HK-2 (cell line): ENCODE results near the gene SRGAP1.

ENCODE experiments used
- DNase-seq: peaks from one replicate; pipeline ENCODE4 v3.0.0-alpha.2; 2018; ENCODE audit not compliant: unreplicated experiment

Gene SRGAP1

GRCh38 chr12:63937378-63938316 lies 93.1 kb downstream of the SRGAP1 start:
- DNase-seq = no peak

GRCh38 chr12:63940310-63941005 lies 96.0 kb downstream of the SRGAP1 start:
- no peak for DNase-seq

GRCh38 chr12:63941166-63941800 lies 96.8 kb downstream of the SRGAP1 start:
- no peak for DNase-seq

DNA sequence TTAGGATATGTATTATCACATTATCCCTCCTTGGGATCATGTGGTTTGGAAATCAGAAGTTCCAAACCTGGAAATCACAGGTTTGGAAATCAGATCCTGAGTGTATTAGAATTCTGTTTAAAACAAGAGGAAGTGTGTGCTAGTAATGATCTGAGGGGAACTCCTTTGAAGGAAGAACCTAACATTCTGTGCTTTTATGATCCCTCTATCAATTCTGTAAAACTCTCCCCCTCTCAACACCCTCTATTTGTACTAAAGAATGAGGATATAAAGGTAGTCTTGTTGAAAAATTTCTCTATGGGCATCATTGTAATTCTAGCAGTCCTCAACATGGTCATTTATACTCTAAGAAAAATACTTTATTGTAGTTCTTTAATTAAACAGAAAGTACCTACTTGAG lies 97.4 kb downstream of the SRGAP1 start:
- no peak for DNase-seq

DNA sequence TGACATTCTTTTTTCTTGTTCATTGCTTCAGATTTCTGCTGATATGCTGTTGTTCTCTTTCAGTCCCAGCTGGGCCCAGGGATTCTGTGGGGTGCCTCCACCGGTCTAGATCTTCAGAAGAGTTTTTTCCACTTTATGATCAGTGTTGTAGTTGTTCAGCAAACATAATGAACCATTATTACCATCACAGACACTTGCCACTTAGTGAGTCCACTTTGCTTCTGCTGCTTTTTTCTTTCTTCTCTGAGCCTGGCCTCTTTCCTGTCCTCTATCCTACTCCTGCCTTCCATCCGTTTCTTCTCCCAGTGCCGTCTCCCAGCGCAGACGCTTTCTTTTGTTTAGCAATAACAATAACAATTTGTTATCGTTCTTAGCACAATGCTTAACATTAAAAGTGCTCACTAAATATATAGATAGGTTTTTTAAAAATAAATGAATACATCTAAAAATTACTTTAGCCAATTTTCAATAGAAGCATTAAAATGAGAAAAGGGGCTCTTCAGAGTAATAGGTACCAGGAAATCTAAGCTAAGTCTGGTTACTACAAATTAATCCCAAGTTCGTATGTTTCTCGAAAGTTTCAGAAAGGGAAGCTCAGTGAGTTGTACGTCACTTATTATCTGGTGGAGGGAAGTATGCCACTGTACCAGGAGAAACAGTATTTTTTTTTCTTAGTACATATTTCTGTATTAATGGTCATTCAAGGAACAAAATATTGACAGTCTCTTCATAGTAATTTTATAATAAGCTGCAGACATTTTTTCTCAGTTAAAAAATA lies 98.2 kb downstream of the SRGAP1 start:
- DNase-seq = no peak

GRCh38 chr12:63944034-63944579 lies 99.6 kb downstream of the SRGAP1 start:
- DNase-seq = no peak

DNA sequence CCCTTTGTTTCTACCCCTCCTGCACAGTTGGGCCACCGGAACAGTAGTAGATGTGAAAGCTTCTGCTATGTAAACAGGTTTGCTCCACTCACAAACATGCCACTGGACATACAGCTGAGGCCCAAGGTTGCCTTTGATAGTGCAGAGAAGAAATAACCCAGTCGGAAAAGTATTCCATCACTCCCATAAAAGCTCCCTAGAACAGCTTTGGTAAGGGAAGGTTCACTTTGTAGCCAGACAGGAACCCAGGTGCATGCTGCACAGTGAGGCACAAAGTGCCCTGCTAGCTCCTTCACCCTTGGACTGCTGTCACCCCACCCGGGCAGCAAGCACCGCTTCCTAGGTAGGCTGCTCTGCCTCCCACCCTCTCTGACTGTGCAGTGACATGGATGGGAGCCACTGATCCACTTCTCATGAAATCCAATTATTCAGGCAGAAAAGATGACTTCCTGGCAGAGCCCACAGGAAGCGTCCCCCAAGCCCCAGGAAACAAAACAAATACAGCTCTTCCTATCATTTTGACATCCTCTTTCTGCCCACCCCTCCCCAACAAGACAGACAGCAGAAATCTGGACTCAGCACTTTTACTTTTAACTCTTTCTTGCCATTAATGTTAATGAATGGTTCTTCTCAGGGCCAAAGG lies 100.2 kb downstream of the SRGAP1 start:
- no peak for DNase-seq

GRCh38 chr12:63945777-63946176 lies 101.3 kb downstream of the SRGAP1 start:
- no peak for DNase-seq

GRCh38 chr12:63948211-63948610 lies 103.7 kb downstream of the SRGAP1 start:
- DNase-seq = no peak

- DNase-seq = no peak
These were observed 105.4 kb downstream of the SRGAP1 start for GRCh38 chr12:63949902-63950301.

GRCh38 chr12:63952995-63953394 lies 108.5 kb downstream of the SRGAP1 start:
- no peak for DNase-seq

DNA sequence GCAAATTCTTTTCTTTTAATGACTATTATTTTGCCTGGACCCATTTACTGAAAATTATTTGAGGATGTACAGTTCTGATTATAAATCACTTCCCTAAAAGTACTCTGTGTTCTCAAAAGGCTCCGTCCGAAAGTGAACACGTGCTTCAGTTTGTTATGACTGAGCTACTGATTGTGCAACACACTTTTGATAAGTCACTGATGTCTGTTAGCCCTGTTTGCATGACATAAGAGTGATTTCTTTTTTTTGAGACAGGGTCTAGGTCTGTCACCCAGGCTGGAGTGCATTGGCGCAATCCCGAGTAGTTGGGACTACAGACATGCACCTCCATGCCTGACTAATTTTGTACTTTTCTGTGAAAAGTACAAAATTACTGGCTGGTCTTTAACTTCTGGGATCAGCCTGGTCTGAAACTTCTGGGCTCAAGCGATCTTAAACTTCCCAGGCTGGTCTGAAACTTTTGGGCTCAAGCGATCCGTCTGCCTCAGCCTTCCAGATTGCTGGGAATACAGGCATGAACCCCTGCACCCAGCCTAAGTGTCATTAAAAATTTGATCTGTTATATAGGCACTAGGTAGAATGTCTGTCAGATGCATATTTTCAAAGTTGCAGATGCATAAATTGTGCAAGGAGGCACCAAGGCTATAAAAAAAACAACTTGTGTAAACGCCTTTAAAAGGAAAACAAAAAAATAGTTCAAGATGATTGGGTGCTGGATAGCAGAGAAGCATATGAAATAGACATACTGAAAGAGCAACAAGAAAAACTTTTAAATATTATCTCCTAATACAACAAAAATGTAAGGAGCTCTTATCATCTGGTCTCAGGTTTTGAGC lies 111.5 kb downstream of the SRGAP1 start:
- no peak for DNase-seq

GRCh38 chr12:63957496-63957895 lies 113.0 kb downstream of the SRGAP1 start:
- no peak for DNase-seq

- DNase-seq = no peak
These were observed 114.5 kb downstream of the SRGAP1 start for GRCh38 chr12:63958876-63959580.

DNA sequence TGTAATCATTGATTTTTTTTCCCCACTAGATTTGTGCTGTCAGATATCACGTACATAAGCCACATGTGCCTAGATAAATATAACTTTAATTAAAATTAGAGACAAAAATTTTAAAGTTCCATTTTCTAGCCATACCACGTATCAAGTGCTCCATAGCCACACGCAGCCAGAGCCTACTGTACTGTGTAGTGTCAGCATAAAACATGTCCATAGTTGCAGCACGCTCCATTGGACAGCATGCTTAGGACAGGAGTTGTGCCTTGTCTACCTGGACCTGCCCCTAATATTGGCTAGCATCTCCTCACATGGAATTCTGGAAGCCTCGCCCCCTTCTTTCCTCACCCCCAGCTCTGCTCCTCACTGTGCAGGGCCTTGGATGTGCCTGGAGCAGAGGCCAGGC lies 116.5 kb downstream of the SRGAP1 start:
- DNase-seq = no peak

GRCh38 chr12:63961543-63961942 lies 117.0 kb downstream of the SRGAP1 start:
- no peak for DNase-seq

GRCh38 chr12:63963868-63964267 lies 119.4 kb downstream of the SRGAP1 start:
- no peak for DNase-seq

- DNase-seq = no peak
These were observed 119.8 kb downstream of the SRGAP1 start for GRCh38 chr12:63964301-63964700.

DNA sequence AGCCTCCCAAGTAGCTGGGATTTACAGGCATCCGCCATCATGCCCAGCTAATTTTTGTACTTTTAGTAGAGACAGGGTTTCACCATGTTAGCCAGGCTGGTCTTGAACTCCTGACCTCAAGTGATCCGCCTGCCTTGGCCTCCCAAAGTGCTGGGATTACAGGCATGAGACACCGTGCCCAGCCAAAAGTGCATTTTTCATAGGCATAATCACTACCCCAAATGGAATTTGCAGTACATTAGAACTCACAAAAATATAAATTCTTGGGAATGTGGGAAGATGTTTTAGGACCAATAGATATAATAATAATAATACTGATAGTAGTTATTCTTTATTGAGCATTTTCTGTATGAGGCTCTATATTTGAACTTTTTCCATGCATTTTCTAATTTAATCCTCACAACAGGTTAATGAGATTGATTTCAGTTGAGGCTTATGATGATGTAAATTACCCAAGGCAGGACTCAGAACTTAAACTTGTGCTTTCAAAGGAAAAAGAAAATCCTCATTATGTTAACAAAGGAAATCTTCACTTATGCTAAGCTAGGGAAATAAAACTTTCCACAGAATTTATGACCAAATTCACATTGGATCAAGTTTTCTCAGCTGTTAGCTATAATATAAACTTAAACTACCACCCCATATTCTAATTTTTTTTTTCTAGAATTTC lies 121.6 kb downstream of the SRGAP1 start:
- DNase-seq = no peak
